ENCODE data around the gene LDLRAD1. TPM values are rescaled to one million over a fixed set of nuclear protein-coding genes. Genes with fewer than 3 reads are reported as not detected.

LDLRAD1 gene
- polyA plus RNA-seq, 1 donor from 2014 or later, result not detected

DNA sequence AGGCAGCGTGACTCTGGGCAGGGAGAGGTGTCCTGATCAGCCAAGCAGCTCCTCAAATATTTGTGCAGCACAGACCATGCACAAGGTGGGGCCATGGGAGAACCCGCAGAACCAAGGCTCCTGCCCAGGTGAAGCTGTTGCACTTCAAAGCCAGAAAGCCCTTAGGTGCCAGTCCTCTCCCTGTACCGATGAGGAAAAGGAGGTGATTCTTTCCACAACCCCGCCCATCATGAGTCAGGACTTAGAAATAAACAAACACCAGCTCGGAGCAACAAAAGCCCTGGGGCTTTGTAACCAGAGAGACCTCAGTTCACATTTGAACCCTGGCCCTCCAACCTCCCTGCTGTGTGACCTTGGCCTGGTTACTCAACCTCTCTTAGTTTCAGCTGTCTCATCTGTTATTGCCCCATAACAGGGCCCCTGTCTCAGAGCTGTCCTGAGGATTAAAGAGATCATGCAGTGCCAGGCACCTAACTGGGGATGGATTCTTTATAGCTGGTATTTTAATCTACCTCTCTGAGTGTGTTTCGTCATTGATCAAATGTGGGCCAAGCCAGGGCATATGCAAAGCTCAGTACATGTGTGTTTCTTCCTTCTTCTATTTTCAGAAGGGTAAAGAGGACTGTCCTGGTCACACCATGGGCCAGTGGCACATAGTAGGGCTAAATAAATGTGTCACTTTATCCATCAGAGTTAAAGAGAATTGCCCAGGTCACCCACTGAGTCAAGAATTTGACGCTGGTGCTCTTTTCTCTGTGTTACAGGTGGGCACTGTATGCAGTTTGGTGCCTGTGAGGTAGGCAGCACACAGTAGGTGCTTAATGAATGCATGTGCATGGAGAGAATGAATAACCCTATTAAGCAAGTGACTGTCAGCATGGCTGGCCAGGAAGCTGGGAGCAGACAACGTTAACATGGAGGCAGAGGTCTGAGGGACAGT is 1.4 kb downstream of the LDLRAD1 start:
- no peaks in the 10 kb centered on the region for H3K9me2 ChIP-seq (ENCODE audit: insufficient read depth, low read length)
- no peaks in the 10 kb centered on the region for H3F3A ChIP-seq (ENCODE audit: insufficient read depth, low read length, poor library complexity, severe bottlenecking)
- no peaks in the 10 kb centered on the region for H3K27me3 ChIP-seq (ENCODE audit: insufficient read depth, low read depth, low read length)
- no peak overlapping the region for H3K9ac ChIP-seq (ENCODE audit: low read length)
- no peak for TF ChIP-seq POLR2AphosphoS5 (IDR thresholded peaks at IDR 0.05)
- no peak for TF ChIP-seq SMC3 (conservative IDR thresholded peaks at IDR 0.05; ENCODE audit: poor library complexity)
- no peak for TF ChIP-seq EZH2 (IDR thresholded peaks at IDR 0.05; ENCODE audit: borderline replicate concordance, insufficient read depth, low read length, poor library complexity, severe bottlenecking)
- TF ChIP-seq MXI1 (conservative IDR thresholded peaks at IDR 0.05; ENCODE audit: poor library complexity, severe bottlenecking), result no peak
- TF ChIP-seq, protein P1, sequence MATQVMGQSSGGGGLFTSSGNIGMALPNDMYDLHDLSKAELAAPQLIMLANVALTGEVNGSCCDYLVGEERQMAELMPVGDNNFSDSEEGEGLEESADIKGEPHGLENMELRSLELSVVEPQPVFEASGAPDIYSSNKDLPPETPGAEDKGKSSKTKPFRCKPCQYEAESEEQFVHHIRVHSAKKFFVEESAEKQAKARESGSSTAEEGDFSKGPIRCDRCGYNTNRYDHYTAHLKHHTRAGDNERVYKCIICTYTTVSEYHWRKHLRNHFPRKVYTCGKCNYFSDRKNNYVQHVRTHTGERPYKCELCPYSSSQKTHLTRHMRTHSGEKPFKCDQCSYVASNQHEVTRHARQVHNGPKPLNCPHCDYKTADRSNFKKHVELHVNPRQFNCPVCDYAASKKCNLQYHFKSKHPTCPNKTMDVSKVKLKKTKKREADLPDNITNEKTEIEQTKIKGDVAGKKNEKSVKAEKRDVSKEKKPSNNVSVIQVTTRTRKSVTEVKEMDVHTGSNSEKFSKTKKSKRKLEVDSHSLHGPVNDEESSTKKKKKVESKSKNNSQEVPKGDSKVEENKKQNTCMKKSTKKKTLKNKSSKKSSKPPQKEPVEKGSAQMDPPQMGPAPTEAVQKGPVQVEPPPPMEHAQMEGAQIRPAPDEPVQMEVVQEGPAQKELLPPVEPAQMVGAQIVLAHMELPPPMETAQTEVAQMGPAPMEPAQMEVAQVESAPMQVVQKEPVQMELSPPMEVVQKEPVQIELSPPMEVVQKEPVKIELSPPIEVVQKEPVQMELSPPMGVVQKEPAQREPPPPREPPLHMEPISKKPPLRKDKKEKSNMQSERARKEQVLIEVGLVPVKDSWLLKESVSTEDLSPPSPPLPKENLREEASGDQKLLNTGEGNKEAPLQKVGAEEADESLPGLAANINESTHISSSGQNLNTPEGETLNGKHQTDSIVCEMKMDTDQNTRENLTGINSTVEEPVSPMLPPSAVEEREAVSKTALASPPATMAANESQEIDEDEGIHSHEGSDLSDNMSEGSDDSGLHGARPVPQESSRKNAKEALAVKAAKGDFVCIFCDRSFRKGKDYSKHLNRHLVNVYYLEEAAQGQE (IDR thresholded peaks at IDR 0.05; ENCODE audit: borderline replicate concordance), result no peak
- TF ChIP-seq TAF1 (IDR thresholded peaks at IDR 0.05; ENCODE audit: low read depth), result no peak
- no peak for TF ChIP-seq RAD21 (conservative IDR thresholded peaks at IDR 0.05)
- no peak for TF ChIP-seq EP300 (conservative IDR thresholded peaks at IDR 0.05; ENCODE audit: poor library complexity, severe bottlenecking)
- TF ChIP-seq CTCF (IDR thresholded peaks at IDR 0.05; ENCODE audit: poor library complexity, severe bottlenecking), result no peak
- H2AFZ ChIP-seq (ENCODE audit: low read depth, low read length), result no peak overlapping the region
- H3K4me3 ChIP-seq (ENCODE audit: low read length), result no peak overlapping the region
- H3K79me2 ChIP-seq (replicated peaks; ENCODE audit: insufficient read depth, low read length), result no peaks in the 10 kb centered on the region
- no peak overlapping the region for H3K27ac ChIP-seq (ENCODE audit: low read length)
- no peaks in the 10 kb centered on the region for H4K20me1 ChIP-seq (ENCODE audit: insufficient read depth)
- no peaks in the 10 kb centered on the region for H3K36me3 ChIP-seq (ENCODE audit: insufficient read depth, low read length)
- H3K9me3 ChIP-seq (ENCODE audit: low read length), result no peaks in the 10 kb centered on the region
- H3K4me2 ChIP-seq (ENCODE audit: low read length), result no peak overlapping the region

DNA sequence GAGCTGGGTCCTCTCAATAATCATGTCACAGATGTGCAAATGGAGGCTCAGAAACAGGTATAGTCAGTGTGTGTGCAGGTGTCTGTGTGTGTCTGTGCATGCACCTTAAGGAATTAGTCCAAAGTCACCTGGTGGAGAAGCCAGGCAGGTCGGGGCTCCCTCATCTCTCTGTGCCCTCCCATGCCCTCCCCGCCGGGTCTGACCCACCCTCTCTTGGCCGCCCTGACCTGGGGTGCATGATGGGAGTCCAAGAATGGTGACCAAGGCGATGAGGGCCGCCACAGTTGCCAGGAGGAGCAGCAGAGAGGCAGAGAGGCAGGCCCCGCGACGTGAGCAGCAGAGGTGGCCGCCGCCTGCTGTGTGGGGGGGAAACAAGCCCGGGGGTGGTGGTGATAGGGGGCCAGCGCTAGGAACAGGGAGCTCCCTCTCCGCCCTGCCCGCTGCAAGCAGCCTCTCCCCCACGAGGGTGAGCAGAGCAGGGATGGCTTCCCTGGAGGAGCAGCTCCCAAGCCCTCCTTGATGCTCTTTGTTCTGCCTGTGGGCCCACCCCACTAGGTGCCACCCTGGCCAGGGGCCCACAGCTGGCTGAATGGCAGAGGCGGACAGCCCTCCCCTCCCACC is 3.9 kb downstream of the LDLRAD1 start:
- H3F3A ChIP-seq (ENCODE audit: insufficient read depth, low read length, poor library complexity, severe bottlenecking), result no peaks in the 10 kb centered on the region
- no peak for TF ChIP-seq RAD21 (conservative IDR thresholded peaks at IDR 0.05)
- no peak for TF ChIP-seq EZH2 (IDR thresholded peaks at IDR 0.05; ENCODE audit: borderline replicate concordance, insufficient read depth, low read length, poor library complexity, severe bottlenecking)
- TF ChIP-seq, protein P1 (IDR thresholded peaks at IDR 0.05; ENCODE audit: borderline replicate concordance), result no peak
- no peak for TF ChIP-seq TAF1 (IDR thresholded peaks at IDR 0.05; ENCODE audit: low read depth)
- TF ChIP-seq MXI1 (conservative IDR thresholded peaks at IDR 0.05; ENCODE audit: poor library complexity, severe bottlenecking), result no peak
- no peak for TF ChIP-seq CTCF (IDR thresholded peaks at IDR 0.05; ENCODE audit: poor library complexity, severe bottlenecking)
- TF ChIP-seq POLR2AphosphoS5 (IDR thresholded peaks at IDR 0.05), result no peak
- no peak for TF ChIP-seq SMC3 (conservative IDR thresholded peaks at IDR 0.05; ENCODE audit: poor library complexity)
- TF ChIP-seq EP300 (conservative IDR thresholded peaks at IDR 0.05; ENCODE audit: poor library complexity, severe bottlenecking), result no peak
- no peaks in the 10 kb centered on the region for H3K9me2 ChIP-seq (ENCODE audit: insufficient read depth, low read length)
- no peak overlapping the region for H3K9ac ChIP-seq (ENCODE audit: low read length)
- H3K27me3 ChIP-seq (ENCODE audit: insufficient read depth, low read depth, low read length), result no peaks in the 10 kb centered on the region
- no peak overlapping the region for H3K27ac ChIP-seq (ENCODE audit: low read length)
- H3K79me2 ChIP-seq (replicated peaks; ENCODE audit: insufficient read depth, low read length), result no peaks in the 10 kb centered on the region
- H3K9me3 ChIP-seq (ENCODE audit: low read length), result no peaks in the 10 kb centered on the region
- H4K20me1 ChIP-seq (ENCODE audit: insufficient read depth), result no peaks in the 10 kb centered on the region
- H3K36me3 ChIP-seq (ENCODE audit: insufficient read depth, low read length), result no peaks in the 10 kb centered on the region
- no peak overlapping the region for H3K4me2 ChIP-seq (ENCODE audit: low read length)
- H3K4me3 ChIP-seq (ENCODE audit: low read length), result no peak overlapping the region
- H2AFZ ChIP-seq (ENCODE audit: low read depth, low read length), result no peak overlapping the region

Data from neural cell (in vitro differentiated cells).